ENCODE results near the gene PTCH2.

Gene PTCH2

DNA sequence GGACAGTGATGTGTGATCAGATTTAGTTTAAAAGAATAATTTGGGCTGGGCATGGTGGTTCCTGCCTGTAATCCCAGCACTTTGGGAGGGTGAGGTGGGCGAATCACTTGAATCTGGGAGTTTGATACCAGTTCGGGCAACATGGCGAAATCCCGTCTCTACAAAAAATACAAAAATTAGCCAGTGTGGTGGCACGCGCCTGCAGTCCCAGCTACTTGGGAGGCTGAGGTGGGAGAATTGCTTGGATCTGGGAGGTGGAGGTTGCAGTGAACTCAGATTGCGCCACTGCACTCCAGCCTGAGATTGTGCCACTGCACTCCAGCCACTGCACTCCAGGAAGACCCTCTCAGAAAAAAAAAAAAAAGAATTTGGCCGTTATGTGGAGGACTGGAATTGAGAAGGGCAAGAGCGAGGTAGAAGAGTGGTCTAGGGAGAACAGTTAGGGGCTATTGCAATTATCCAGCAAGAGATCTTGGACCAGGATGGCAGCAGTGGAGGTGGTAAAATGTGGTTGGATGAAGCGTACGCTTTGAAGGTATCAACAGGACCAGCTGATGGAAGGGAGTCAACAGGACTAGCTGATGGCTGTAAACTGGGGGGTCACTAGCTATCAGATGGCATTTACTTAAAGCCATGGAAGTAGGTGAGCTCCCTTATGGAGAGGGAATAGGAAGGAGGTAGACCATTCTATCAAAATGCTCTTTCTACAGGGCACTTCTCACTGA, 25.1 kb downstream of the PTCH2 start:
- Histone ChIP-seq H3K36me3 (ENCODE audit: control insufficient read depth in 2 of 2, insufficient read depth in 1 of 2, low read length in 2 of 2) (peaks cover 0 to 19% of the 10 kb centered on the region in 2 experiments; a peak in 1 of 3 replicates), H3K27ac (ENCODE audit: extremely low read depth, low read depth, low read length) (no peak overlapping the region), H3K4me3 (ENCODE audit: low read depth, low read length) (no peak overlapping the region), H3K9me3 (ENCODE audit: control insufficient read depth, insufficient read depth, low read depth, low read length) (no peaks in the 10 kb centered on the region), H3K4me1 (ENCODE audit: control insufficient read depth, insufficient read depth, low read length) (no peaks in the 10 kb centered on the region)
- CTCF ChIA-PET: interaction anchor here (0.7 to 3.2 kb wide), 4 partner anchors 9 to 33 kb away, joined by 3 to 28 read pairs (median 12); partner anchors contain the start of genes BTBD19 and PLK3
- POLR2A ChIA-PET: interaction anchor here (0.6 to 6.1 kb wide), 8 partner anchors 10 to 177 kb away, joined by 4 to 84 read pairs (median 21); partner anchors contain the start of genes BTBD19, DYNLT4, PLK3 and RPS8
- TF ChIP-seq ZNF416 (tag by site-specific recombination; IDR thresholded peaks at IDR 0.05): no peak
- no peak for TF ChIP-seq ZNF473 (tag by site-specific recombination; IDR thresholded peaks at IDR 0.05)
- no peak for TF ChIP-seq SALL2 (tag by site-specific recombination; IDR thresholded peaks at IDR 0.05; ENCODE audit: borderline replicate concordance)

DNA sequence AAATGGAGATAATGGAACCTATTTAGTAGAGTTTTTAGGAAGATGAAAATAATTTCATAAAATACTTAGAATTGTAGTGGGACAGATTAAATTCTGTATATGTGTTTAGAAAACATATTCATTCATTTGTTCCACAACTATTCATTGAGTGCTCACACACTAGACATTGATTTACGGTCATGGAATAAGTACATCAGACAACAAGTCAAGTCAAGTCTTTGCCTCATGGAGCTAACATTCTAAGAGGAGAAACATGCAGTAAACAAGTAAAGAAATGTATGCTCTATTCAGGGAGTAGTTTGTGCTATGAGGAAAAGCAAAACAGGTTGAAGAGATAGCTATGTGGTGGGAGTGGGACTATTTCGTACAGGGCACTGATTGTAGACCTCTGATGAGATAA, 25.7 kb downstream of the PTCH2 start:
- H3K27ac ChIP-seq (ENCODE audit: extremely low read depth, low read depth, low read length): no peak overlapping the region
- H3K4me3 ChIP-seq (ENCODE audit: low read depth, low read length): no peak overlapping the region
- peaks cover 0 to 22% of the 10 kb centered on the region in 2 experiments; a peak in 1 of 3 replicates for H3K36me3 ChIP-seq (ENCODE audit: control insufficient read depth in 2 of 2, insufficient read depth in 1 of 2, low read length in 2 of 2)
- ChIA-PET CTCF (interaction anchor here (0.5 to 3.2 kb wide), 4 partner anchors 8 to 74 kb away, joined by 3 to 28 read pairs (median 7); partner anchors contain the start of genes BTBD19 and PLK3), POLR2A (interaction anchor here (0.6 to 6.1 kb wide), 6 partner anchors 9 to 176 kb away, joined by 3 to 84 read pairs (median 18); partner anchors contain the start of genes BTBD19, DYNLT4, PLK3 and RPS8)
- no peaks in the 10 kb centered on the region for H3K4me1 ChIP-seq (ENCODE audit: control insufficient read depth, insufficient read depth, low read length)
- TF ChIP-seq SP7 (tag by site-specific recombination; IDR thresholded peaks at IDR 0.05) (no peak), HOXA7 (CRISPR knock-in tag; IDR thresholded peaks at IDR 0.05; ENCODE audit: borderline replicate concordance) (no peak), ZNF654 (tag by site-specific recombination; IDR thresholded peaks at IDR 0.05; ENCODE audit: low read depth) (no peak), OSR2 (tag by site-specific recombination; IDR thresholded peaks at IDR 0.05) (no peak), SCRT1 (tag by site-specific recombination; IDR thresholded peaks at IDR 0.05; ENCODE audit: borderline replicate concordance) (no peak), ZNF629 (tag by site-specific recombination; IDR thresholded peaks at IDR 0.05) (no peak), SP3 (tag by site-specific recombination; IDR thresholded peaks at IDR 0.05) (no peak), ZNF354C (tag by site-specific recombination; IDR thresholded peaks at IDR 0.05; ENCODE audit: borderline replicate concordance, low read depth) (no peak), ZNF664 (tag by site-specific recombination; IDR thresholded peaks at IDR 0.05) (no peak), ZNF426 (tag by site-specific recombination; IDR thresholded peaks at IDR 0.05) (no peak), ZNF76 (tag by site-specific recombination; IDR thresholded peaks at IDR 0.05; ENCODE audit: borderline replicate concordance, low read depth) (no peak)
- TF ChIP-seq, protein P1, sequence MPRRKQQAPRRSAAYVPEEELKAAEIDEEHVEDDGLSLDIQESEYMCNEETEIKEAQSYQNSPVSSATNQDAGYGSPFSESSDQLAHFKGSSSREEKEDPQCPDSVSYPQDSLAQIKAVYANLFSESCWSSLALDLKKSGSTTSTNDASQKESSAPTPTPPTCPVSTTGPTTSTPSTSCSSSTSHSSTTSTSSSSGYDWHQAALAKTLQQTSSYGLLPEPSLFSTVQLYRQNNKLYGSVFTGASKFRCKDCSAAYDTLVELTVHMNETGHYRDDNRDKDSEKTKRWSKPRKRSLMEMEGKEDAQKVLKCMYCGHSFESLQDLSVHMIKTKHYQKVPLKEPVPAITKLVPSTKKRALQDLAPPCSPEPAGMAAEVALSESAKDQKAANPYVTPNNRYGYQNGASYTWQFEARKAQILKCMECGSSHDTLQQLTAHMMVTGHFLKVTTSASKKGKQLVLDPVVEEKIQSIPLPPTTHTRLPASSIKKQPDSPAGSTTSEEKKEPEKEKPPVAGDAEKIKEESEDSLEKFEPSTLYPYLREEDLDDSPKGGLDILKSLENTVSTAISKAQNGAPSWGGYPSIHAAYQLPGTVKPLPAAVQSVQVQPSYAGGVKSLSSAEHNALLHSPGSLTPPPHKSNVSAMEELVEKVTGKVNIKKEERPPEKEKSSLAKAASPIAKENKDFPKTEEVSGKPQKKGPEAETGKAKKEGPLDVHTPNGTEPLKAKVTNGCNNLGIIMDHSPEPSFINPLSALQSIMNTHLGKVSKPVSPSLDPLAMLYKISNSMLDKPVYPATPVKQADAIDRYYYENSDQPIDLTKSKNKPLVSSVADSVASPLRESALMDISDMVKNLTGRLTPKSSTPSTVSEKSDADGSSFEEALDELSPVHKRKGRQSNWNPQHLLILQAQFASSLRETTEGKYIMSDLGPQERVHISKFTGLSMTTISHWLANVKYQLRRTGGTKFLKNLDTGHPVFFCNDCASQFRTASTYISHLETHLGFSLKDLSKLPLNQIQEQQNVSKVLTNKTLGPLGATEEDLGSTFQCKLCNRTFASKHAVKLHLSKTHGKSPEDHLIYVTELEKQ (tag by site-specific recombination; IDR thresholded peaks at IDR 0.05; ENCODE audit: borderline replicate concordance): no peak
- TF ChIP-seq, protein P2, sequence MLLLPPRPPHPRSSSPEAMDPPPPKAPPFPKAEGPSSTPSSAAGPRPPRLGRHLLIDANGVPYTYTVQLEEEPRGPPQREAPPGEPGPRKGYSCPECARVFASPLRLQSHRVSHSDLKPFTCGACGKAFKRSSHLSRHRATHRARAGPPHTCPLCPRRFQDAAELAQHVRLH (tag by site-specific recombination; IDR thresholded peaks at IDR 0.05): no peak
- TF ChIP-seq, protein P3, sequence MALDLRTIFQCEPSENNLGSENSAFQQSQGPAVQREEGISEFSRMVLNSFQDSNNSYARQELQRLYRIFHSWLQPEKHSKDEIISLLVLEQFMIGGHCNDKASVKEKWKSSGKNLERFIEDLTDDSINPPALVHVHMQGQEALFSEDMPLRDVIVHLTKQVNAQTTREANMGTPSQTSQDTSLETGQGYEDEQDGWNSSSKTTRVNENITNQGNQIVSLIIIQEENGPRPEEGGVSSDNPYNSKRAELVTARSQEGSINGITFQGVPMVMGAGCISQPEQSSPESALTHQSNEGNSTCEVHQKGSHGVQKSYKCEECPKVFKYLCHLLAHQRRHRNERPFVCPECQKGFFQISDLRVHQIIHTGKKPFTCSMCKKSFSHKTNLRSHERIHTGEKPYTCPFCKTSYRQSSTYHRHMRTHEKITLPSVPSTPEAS (tag by site-specific recombination; IDR thresholded peaks at IDR 0.05): no peak
- TF ChIP-seq, protein P4, sequence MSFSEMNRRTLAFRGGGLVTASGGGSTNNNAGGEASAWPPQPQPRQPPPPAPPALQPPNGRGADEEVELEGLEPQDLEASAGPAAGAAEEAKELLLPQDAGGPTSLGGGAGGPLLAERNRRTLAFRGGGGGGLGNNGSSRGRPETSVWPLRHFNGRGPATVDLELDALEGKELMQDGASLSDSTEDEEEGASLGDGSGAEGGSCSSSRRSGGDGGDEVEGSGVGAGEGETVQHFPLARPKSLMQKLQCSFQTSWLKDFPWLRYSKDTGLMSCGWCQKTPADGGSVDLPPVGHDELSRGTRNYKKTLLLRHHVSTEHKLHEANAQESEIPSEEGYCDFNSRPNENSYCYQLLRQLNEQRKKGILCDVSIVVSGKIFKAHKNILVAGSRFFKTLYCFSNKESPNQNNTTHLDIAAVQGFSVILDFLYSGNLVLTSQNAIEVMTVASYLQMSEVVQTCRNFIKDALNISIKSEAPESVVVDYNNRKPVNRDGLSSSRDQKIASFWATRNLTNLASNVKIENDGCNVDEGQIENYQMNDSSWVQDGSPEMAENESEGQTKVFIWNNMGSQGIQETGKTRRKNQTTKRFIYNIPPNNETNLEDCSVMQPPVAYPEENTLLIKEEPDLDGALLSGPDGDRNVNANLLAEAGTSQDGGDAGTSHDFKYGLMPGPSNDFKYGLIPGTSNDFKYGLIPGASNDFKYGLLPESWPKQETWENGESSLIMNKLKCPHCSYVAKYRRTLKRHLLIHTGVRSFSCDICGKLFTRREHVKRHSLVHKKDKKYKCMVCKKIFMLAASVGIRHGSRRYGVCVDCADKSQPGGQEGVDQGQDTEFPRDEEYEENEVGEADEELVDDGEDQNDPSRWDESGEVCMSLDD (tag by site-specific recombination; IDR thresholded peaks at IDR 0.05): no peak
- TF ChIP-seq, protein P5, sequence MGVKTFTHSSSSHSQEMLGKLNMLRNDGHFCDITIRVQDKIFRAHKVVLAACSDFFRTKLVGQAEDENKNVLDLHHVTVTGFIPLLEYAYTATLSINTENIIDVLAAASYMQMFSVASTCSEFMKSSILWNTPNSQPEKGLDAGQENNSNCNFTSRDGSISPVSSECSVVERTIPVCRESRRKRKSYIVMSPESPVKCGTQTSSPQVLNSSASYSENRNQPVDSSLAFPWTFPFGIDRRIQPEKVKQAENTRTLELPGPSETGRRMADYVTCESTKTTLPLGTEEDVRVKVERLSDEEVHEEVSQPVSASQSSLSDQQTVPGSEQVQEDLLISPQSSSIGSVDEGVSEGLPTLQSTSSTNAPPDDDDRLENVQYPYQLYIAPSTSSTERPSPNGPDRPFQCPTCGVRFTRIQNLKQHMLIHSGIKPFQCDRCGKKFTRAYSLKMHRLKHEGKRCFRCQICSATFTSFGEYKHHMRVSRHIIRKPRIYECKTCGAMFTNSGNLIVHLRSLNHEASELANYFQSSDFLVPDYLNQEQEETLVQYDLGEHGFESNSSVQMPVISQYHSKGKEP (tag by site-specific recombination; IDR thresholded peaks at IDR 0.05): no peak
- TF ChIP-seq, protein P6, sequence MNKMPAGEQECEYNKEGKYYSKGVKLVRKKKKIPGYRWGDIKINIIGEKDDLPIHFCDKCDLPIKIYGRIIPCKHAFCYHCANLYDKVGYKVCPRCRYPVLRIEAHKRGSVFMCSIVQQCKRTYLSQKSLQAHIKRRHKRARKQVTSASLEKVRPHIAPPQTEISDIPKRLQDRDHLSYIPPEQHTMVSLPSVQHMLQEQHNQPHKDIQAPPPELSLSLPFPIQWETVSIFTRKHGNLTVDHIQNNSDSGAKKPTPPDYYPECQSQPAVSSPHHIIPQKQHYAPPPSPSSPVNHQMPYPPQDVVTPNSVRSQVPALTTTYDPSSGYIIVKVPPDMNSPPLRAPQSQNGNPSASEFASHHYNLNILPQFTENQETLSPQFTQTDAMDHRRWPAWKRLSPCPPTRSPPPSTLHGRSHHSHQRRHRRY (tag by site-specific recombination; IDR thresholded peaks at IDR 0.05): no peak
- no peaks in the 10 kb centered on the region for H3K9me3 ChIP-seq (ENCODE audit: control insufficient read depth, insufficient read depth, low read depth, low read length)

All from HEK293 (cell line).